Measurements from ENCODE around the gene C1QTNF2.

C1QTNF2 gene

GRCh38 chr5:160369990-160370712 lies at the start of gene C1QTNF2:
Gene C1QTNF2 (minus strand): TSS chr5:160370626. CDS start chr5:160355011, 15,615 bp downstream.
- no peak for DNase-seq

- no peak for DNase-seq
Observed at GRCh38 chr5:160420331-160420610, 49.8 kb upstream of the C1QTNF2 start.

- no peak for DNase-seq
Observed at GRCh38 chr5:160419458-160420330, 49.3 kb upstream of the C1QTNF2 start.

- DNase-seq = peak; percentile 94
Observed at GRCh38 chr5:160418561-160419457, 48.4 kb upstream of the C1QTNF2 start, which contains the start of gene SLU7. Gene SLU7 (minus strand): TSS chr5:160419081. CDS start chr5:160415294, 3,787 bp downstream.

- DNase-seq = peak; percentile 76
Observed at GRCh38 chr5:160399402-160400353, 29.3 kb upstream of the C1QTNF2 start, which contains the start of gene FAM200C. Gene FAM200C (minus strand): TSS chr5:160400054. CDS start chr5:160395490, 4,564 bp downstream.

GRCh38 chr5:160398806-160399205 lies 28.4 kb upstream of the C1QTNF2 start:
- no peak for DNase-seq

- DNase-seq = no peak
Observed at GRCh38 chr5:160397492-160397891, 27.1 kb upstream of the C1QTNF2 start.

- no peak for DNase-seq
Observed at GRCh38 chr5:160395111-160395510, 24.7 kb upstream of the C1QTNF2 start.

GRCh38 chr5:160390787-160391696 lies 20.6 kb upstream of the C1QTNF2 start:
- DNase-seq = no peak

GRCh38 chr5:160387445-160387844 lies 17.0 kb upstream of the C1QTNF2 start:
- DNase-seq = no peak

- DNase-seq = no peak
Observed at GRCh38 chr5:160385496-160385895, 15.1 kb upstream of the C1QTNF2 start.

- no peak for DNase-seq
Observed at GRCh38 chr5:160384681-160385080, 14.3 kb upstream of the C1QTNF2 start.

GRCh38 chr5:160382346-160382745 lies 11.9 kb upstream of the C1QTNF2 start:
- no peak for DNase-seq

GRCh38 chr5:160380041-160380440 lies 9.6 kb upstream of the C1QTNF2 start:
- no peak for DNase-seq

GRCh38 chr5:160379511-160379910 lies 9.1 kb upstream of the C1QTNF2 start:
- no peak for DNase-seq

GRCh38 chr5:160378330-160378729 lies 7.9 kb upstream of the C1QTNF2 start:
- DNase-seq = no peak

- no peak for DNase-seq
Observed at GRCh38 chr5:160377651-160378050, 7.2 kb upstream of the C1QTNF2 start.

GRCh38 chr5:160376416-160376815 lies 6.0 kb upstream of the C1QTNF2 start:
- no peak for DNase-seq

GRCh38 chr5:160375701-160376100 lies 5.3 kb upstream of the C1QTNF2 start:
- no peak for DNase-seq

- no peak for DNase-seq
Observed at GRCh38 chr5:160375166-160375565, 4.7 kb upstream of the C1QTNF2 start.

- DNase-seq = no peak
Observed at GRCh38 chr5:160371294-160371693, 868 bp upstream of the C1QTNF2 start.
